Measurements from ENCODE around the gene DUSP9. TPM values are rescaled to one million over a fixed set of nuclear protein-coding genes. Genes with fewer than 3 reads are reported as not detected.
A peak's percentile ranks its signal among the peaks of the same experiment; 100 is the strongest.

DUSP9 gene
- polyA plus RNA-seq, 1 donor from 2014 or later, result 0.94 TPM

DNA sequence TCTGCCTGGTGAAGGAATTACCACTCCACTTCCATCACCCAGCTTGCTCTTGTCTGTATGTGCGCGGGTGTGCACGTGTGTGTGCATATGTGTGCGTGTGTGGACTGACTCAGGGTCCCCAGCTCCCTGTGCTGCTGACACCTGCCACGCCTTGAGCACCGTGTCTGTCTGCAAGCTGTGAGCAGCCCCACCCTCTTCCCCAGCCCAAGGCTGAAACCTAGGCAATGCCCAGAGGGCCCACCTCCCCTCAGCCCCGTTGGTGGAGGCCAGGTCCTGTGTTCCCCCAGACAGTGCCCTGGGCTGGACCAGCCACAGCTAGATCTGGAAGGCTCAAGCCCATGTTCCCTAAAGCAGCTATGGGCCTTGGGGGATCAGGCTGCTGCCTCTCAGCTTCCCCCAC lies 46.1 kb upstream of the DUSP9 start:
- no peaks in the 10 kb centered on the region for H3K9me2 ChIP-seq (ENCODE audit: insufficient read depth, low read length)
- H3K4me2 ChIP-seq (ENCODE audit: low read length), result no peak overlapping the region
- H3K36me3 ChIP-seq (ENCODE audit: insufficient read depth, low read length), result no peaks in the 10 kb centered on the region
- no peak overlapping the region for H3K9ac ChIP-seq (ENCODE audit: low read length)
- no peak overlapping the region for H3K27ac ChIP-seq (ENCODE audit: low read length)
- H2AFZ ChIP-seq (ENCODE audit: low read depth, low read length), result no peak overlapping the region
- H3K27me3 ChIP-seq (ENCODE audit: insufficient read depth, low read depth, low read length), result no peaks in the 10 kb centered on the region
- peak overlapping the region; percentile 78 for H3K4me3 ChIP-seq (ENCODE audit: low read length)
- H3K79me2 ChIP-seq (replicated peaks; ENCODE audit: insufficient read depth, low read length), result no peaks in the 10 kb centered on the region
- TF ChIP-seq POLR2AphosphoS5 (IDR thresholded peaks at IDR 0.05) (no peak), TAF1 (IDR thresholded peaks at IDR 0.05; ENCODE audit: low read depth) (no peak), SMC3 (conservative IDR thresholded peaks at IDR 0.05; ENCODE audit: poor library complexity) (no peak), RAD21 (conservative IDR thresholded peaks at IDR 0.05) (no peak), REST (IDR thresholded peaks at IDR 0.05; ENCODE audit: borderline replicate concordance) (no peak), EZH2 (IDR thresholded peaks at IDR 0.05; ENCODE audit: borderline replicate concordance, insufficient read depth, low read length, poor library complexity, severe bottlenecking) (no peak), MXI1 (conservative IDR thresholded peaks at IDR 0.05; ENCODE audit: poor library complexity, severe bottlenecking) (no peak), EP300 (conservative IDR thresholded peaks at IDR 0.05; ENCODE audit: poor library complexity, severe bottlenecking) (no peak)
- TF ChIP-seq, protein P1, sequence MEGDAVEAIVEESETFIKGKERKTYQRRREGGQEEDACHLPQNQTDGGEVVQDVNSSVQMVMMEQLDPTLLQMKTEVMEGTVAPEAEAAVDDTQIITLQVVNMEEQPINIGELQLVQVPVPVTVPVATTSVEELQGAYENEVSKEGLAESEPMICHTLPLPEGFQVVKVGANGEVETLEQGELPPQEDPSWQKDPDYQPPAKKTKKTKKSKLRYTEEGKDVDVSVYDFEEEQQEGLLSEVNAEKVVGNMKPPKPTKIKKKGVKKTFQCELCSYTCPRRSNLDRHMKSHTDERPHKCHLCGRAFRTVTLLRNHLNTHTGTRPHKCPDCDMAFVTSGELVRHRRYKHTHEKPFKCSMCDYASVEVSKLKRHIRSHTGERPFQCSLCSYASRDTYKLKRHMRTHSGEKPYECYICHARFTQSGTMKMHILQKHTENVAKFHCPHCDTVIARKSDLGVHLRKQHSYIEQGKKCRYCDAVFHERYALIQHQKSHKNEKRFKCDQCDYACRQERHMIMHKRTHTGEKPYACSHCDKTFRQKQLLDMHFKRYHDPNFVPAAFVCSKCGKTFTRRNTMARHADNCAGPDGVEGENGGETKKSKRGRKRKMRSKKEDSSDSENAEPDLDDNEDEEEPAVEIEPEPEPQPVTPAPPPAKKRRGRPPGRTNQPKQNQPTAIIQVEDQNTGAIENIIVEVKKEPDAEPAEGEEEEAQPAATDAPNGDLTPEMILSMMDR (IDR thresholded peaks at IDR 0.05; ENCODE audit: poor library complexity, severe bottlenecking), result no peak
- no peaks in the 10 kb centered on the region for H3K9me3 ChIP-seq (ENCODE audit: low read length)
- H3F3A ChIP-seq (ENCODE audit: insufficient read depth, low read length, poor library complexity, severe bottlenecking), result no peaks in the 10 kb centered on the region
- no peaks in the 10 kb centered on the region for H4K20me1 ChIP-seq (ENCODE audit: insufficient read depth)

DNA sequence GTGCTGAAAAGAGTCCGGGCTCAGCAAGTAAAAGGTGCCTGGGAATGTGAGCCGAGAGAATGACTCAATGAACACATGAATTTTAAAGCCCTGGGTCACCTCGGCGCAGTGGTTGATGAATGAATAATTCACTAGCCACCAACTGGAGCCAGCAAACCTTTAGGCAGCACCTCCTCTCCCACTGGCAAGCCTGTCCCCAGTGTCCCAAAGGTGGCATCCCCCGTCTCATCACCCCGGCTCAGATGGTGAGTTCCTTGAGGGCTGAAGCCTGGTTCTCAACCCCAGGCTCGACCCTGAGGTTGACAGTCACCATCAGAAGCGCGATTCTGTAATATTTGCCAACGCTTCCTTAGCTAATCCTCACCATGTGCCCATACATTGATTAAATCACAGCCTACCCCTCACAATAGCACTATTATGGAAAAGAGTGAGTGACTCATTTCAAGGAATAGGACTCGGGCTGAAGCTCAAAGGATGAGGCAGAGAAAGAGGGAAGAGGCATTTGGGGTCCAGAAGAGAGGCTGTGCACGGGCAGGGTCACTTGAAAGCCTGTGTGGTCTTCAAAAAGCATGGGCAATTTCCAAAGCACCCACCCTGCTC lies 45.4 kb upstream of the DUSP9 start:
- Histone ChIP-seq H3K9ac (ENCODE audit: low read length) (no peak overlapping the region), H3K36me3 (ENCODE audit: insufficient read depth, low read length) (no peaks in the 10 kb centered on the region), H3K9me2 (ENCODE audit: insufficient read depth, low read length) (no peaks in the 10 kb centered on the region), H4K20me1 (ENCODE audit: insufficient read depth) (no peaks in the 10 kb centered on the region), H3K27ac (ENCODE audit: low read length) (no peak overlapping the region), H3K27me3 (ENCODE audit: insufficient read depth, low read depth, low read length) (no peaks in the 10 kb centered on the region), H3K4me2 (ENCODE audit: low read length) (no peak overlapping the region), H3K4me3 (ENCODE audit: low read length) (no peak overlapping the region), H3F3A (ENCODE audit: insufficient read depth, low read length, poor library complexity, severe bottlenecking) (no peaks in the 10 kb centered on the region), H3K9me3 (ENCODE audit: low read length) (no peaks in the 10 kb centered on the region), H3K79me2 (replicated peaks; ENCODE audit: insufficient read depth, low read length) (no peaks in the 10 kb centered on the region), H2AFZ (ENCODE audit: low read depth, low read length) (no peak overlapping the region)
- TF ChIP-seq RAD21 (conservative IDR thresholded peaks at IDR 0.05) (no peak), EZH2 (IDR thresholded peaks at IDR 0.05; ENCODE audit: borderline replicate concordance, insufficient read depth, low read length, poor library complexity, severe bottlenecking) (no peak), MXI1 (conservative IDR thresholded peaks at IDR 0.05; ENCODE audit: poor library complexity, severe bottlenecking) (no peak), TAF1 (IDR thresholded peaks at IDR 0.05; ENCODE audit: low read depth) (no peak), SMC3 (conservative IDR thresholded peaks at IDR 0.05; ENCODE audit: poor library complexity) (no peak), REST (IDR thresholded peaks at IDR 0.05; ENCODE audit: borderline replicate concordance) (no peak), EP300 (conservative IDR thresholded peaks at IDR 0.05; ENCODE audit: poor library complexity, severe bottlenecking) (no peak), POLR2AphosphoS5 (IDR thresholded peaks at IDR 0.05) (no peak)
- TF ChIP-seq, protein P1 (IDR thresholded peaks at IDR 0.05; ENCODE audit: poor library complexity, severe bottlenecking), result no peak

All from neural cell (in vitro differentiated cells).